Small intestine (tissue), 7 donors: ENCODE results near the gene KCNJ18. TPM values are rescaled to one million over a fixed set of nuclear protein-coding genes. Genes with fewer than 3 reads are reported as not detected.
"Not testable (repeated sequence)": the region's sequence is repeated elsewhere in the genome, so short reads cannot be mapped to it uniquely, and the experiment has no call there.

Experiments used
- DNase-seq, 2 donors: peaks; one replicate each; pipeline versions ENCODE4 v3.0.0 to v3.0.0-alpha.2; 2013
- FAIRE-seq: peaks from 2 replicates; lab custom pipeline; 2012; peaks lifted over from hg19 to GRCh38; lab: Jason Lieb, UNC
- H3K27ac ChIP-seq, 3 donors: one replicate each; pipeline ENCODE4 v1.5.1; 2013; ENCODE audit warnings: low read length in 2 of 3, mild to moderate bottlenecking in 2 of 3, control low read depth in 1 of 3, inconsistent platforms in 1 of 3, low read depth in 1 of 3, moderate library complexity in 1 of 3
- H3K27me3 ChIP-seq, 3 donors: one replicate each; pipeline ENCODE4 v1.6.1; 2013; ENCODE audit warnings: low read length in 3 of 3, inconsistent platforms in 1 of 3; ENCODE audit not compliant: control insufficient read depth in 3 of 3, insufficient read depth in 3 of 3
- H3K36me3 ChIP-seq, 3 donors: one replicate each; pipeline ENCODE4 v1.6.1; 2013; ENCODE audit warnings: low read length in 3 of 3, inconsistent platforms in 1 of 3, low read depth in 1 of 3, mild to moderate bottlenecking in 1 of 3, moderate library complexity in 1 of 3; ENCODE audit not compliant: control insufficient read depth in 3 of 3, insufficient read depth in 2 of 3
- H3K4me1 ChIP-seq, 3 donors: one replicate each; pipeline ENCODE4 v1.6.1; 2013; ENCODE audit warnings: low read length in 2 of 3, inconsistent platforms in 1 of 3, low read depth in 1 of 3, mild to moderate bottlenecking in 1 of 3, moderate library complexity in 1 of 3; ENCODE audit not compliant: control insufficient read depth in 3 of 3, insufficient read depth in 2 of 3
- H3K4me3 ChIP-seq, 3 donors: one replicate each; pipeline ENCODE4 v1.5.1; 2013; ENCODE audit warnings: low read length in 3 of 3, control low read depth in 1 of 3, inconsistent platforms in 1 of 3, low read depth in 1 of 3, mild to moderate bottlenecking in 1 of 3, moderate library complexity in 1 of 3
- H3K9me3 ChIP-seq, 2 donors: one replicate each; pipeline ENCODE4 v1.6.1; 2013; ENCODE audit warnings: low read depth in 1 of 2, low read length in 1 of 2; ENCODE audit not compliant: control insufficient read depth in 2 of 2, insufficient read depth in 1 of 2
- WGBS, 3 donors: extraction: QIAGEN DNeasy Blood & Tissue Kit; methylation state at CpG; one replicate each; pipeline ENCODE4 v1.1.7; 2013; 5-methylcytosine and 5-hydroxymethylcytosine counted together
- polyA plus RNA-seq, 4 donors: library from polyadenylated mRNA; stranded (reverse) in 3 of 4; unstranded in 1 of 4; fragments of 200-250 nt in 3 of 4; fragments of 120-200 nt in 1 of 4; gene quantifications; one replicate each; pipeline versions ENCODE4 v1.2.1 to v1.2.3, GENCODE V29; 2013
- donor health status: healthy with polysubstance abuse.
- donor health status: control.
- donor health status: control.
- donor health status: Bipolar disorder and iron deficiency.
- donor health status: healthy.

Gene KCNJ18
- polyA plus RNA-seq, 4 donors, result not detected

- not testable (repeated sequence) for H3K36me3 ChIP-seq, H3K4me3 ChIP-seq, FAIRE-seq, H3K27me3 ChIP-seq, DNase-seq, H3K27ac ChIP-seq, H3K4me1 ChIP-seq
- peaks cover 0 to 37% of the 10 kb centered on the region in 2 donors for H3K9me3 ChIP-seq
- WGBS, 3 donors, result 70 to 85% (median 81%) methylated on average over 10 to 13 of the region's 13 CpGs
These were observed 23.4 kb upstream of the KCNJ18 start for GRCh38 chr17:21668746-21669508.

- not testable (repeated sequence) for H3K27me3 ChIP-seq, H3K36me3 ChIP-seq, DNase-seq, H3K4me3 ChIP-seq, H3K4me1 ChIP-seq, FAIRE-seq, H3K27ac ChIP-seq
- WGBS, 3 donors, result 72 to 82% (median 78%) methylated on average over 10 of the region's 10 CpGs
- peaks cover 2 to 42% of the 10 kb centered on the region in 2 donors for H3K9me3 ChIP-seq
These were observed 22.5 kb upstream of the KCNJ18 start for GRCh38 chr17:21669616-21670360.

GRCh38 chr17:21670361-21671155 lies 21.8 kb upstream of the KCNJ18 start:
- FAIRE-seq, H3K27ac ChIP-seq, H3K4me3 ChIP-seq, H3K36me3 ChIP-seq, DNase-seq, H3K4me1 ChIP-seq, H3K27me3 ChIP-seq: not testable (repeated sequence)
- peaks cover 2 to 47% of the 10 kb centered on the region in 2 donors for H3K9me3 ChIP-seq
- WGBS, 3 donors, result 51 to 55% (median 52%) methylated on average over 8 of the region's 8 CpGs

DNA sequence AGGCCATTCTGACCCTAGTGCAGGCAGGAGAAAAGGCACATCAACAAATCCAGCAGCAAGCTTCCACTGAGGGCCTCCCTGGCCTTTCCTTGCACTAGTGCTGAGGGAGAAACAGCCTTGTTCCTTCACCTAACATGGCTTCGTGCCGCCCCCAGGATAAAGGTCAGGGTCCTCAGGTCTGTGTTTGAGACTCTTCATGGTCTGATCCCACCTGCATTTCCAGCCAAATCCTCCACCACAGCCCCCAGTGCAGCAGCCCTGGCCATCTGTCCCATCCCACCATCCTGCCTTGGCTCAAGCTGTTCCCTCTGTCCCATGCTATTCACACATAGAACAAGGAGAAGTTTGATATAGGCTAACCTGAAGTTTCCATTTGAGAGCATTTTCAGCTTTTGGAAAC lies 20.9 kb upstream of the KCNJ18 start:
- H3K27ac ChIP-seq, H3K27me3 ChIP-seq, H3K36me3 ChIP-seq, FAIRE-seq, H3K4me3 ChIP-seq, DNase-seq, H3K4me1 ChIP-seq: not testable (repeated sequence)
- peaks cover 2 to 48% of the 10 kb centered on the region in 2 donors for H3K9me3 ChIP-seq
- 73 to 87% (median 76%) methylated on average over 2 of the region's 2 CpGs for WGBS, 3 donors

DNA sequence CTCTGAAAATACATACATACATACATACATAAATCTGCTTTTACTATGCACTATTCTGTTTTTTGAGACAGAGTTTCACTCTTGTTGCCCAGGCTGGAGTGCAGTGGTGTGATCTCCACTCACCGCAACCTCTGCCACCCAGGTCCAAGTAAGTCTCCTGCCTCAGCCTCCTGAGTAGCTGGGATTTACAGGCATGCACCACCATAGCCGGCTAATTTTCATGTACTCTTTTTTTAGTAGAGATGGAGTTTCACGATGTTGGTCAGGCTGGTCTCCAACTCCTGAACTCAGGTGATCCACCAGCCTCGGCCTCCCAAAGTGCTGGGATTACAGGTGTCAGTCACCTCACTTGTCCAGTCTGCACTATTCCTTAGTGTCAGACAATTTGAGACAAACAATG lies 20.5 kb upstream of the KCNJ18 start:
- H3K36me3 ChIP-seq, H3K4me1 ChIP-seq, DNase-seq, H3K4me3 ChIP-seq, H3K27ac ChIP-seq, FAIRE-seq, H3K27me3 ChIP-seq: not testable (repeated sequence)
- H3K9me3 ChIP-seq, result peaks cover 2 to 52% of the 10 kb centered on the region in 2 donors
- 73 to 76% (median 73%) methylated on average over 4 of the region's 4 CpGs for WGBS, 3 donors

GRCh38 chr17:21673451-21674241 lies 18.7 kb upstream of the KCNJ18 start:
- FAIRE-seq, H3K36me3 ChIP-seq, H3K27me3 ChIP-seq, H3K4me3 ChIP-seq, H3K4me1 ChIP-seq, DNase-seq, H3K27ac ChIP-seq: not testable (repeated sequence)
- 88% methylated on average over 31 of the region's 31 CpGs for WGBS, 3 donors
- peaks cover 2 to 49% of the 10 kb centered on the region in 2 donors for H3K9me3 ChIP-seq

DNA sequence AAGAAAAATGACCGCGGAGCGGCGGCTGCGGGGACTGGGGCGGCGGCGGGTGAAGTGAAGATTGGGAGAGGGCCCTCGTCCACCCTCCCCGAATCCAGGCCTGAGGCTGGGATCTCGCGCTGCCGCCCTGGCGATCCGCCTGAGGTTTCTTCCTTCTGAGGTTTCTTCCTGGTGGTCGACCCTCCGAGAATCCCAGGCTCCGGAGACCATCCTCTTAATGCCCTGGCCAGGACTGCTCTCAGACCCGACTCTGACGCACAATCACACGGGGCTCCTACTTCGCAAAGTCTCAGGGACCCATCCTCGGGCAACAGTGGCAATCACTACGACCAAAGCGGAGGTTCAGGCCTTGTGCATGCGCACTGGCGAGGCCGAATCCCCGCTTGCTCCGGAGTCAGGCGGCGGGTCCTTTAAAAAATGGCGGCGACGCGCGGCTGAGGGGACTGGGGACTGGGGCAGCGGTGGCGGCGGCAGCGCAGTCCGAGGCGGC lies 18.0 kb upstream of the KCNJ18 start:
- DNase-seq (no peak), FAIRE-seq (no peak)
- Histone ChIP-seq H3K27me3 (no peaks in the 10 kb centered on the region), H3K36me3 (no peaks in the 10 kb centered on the region), H3K9me3 (peaks cover 2 to 49% of the 10 kb centered on the region in 2 donors), H3K4me1 (no peaks in the 10 kb centered on the region), H3K4me3 (no peak overlapping the region), H3K27ac (no peak overlapping the region)
- 85 to 94% (median 88%) methylated on average over 43 of the region's 43 CpGs for WGBS, 3 donors
